ENCODE results near the gene IFNG-AS1. TPM values are rescaled to one million over a fixed set of nuclear protein-coding genes. Genes with fewer than 3 reads are reported as not detected.
A peak's percentile ranks its signal among the peaks of the same experiment; 100 is the strongest.

IFNG-AS1 gene
- total RNA-seq, 1 experiment from 2014 or later = not detected

DNA sequence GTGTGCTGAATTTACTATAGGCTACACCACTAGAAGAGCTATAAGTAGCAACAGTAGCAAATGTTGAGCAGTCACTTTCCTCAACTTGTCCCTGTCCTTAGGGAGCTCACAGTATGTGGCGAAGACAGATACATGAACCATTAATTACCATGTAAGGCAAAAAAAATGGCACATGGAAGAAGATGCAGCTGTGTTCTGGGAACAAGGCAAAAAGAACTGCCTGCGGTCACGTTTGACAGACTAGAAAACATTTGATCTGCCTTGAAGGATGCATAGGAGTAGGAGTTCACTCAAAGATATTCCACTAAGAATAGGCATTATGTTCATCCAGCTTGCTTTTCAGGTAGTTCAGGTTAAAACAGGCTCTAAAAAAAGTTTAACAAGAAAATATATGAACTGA lies 46.5 kb upstream of the IFNG-AS1 start:
- Histone ChIP-seq H3K4me3 (ENCODE audit: low read depth, low read length) (no peak overlapping the region), H3K4me1 (peaks cover 15% of the 10 kb centered on the region), H3K36me3 (ENCODE audit: control insufficient read depth, insufficient read depth, low read length) (no peaks in the 10 kb centered on the region), H3K27me3 (replicated peaks; ENCODE audit: control insufficient read depth, insufficient read depth, low read length) (no peaks in the 10 kb centered on the region; the same call in 1 of the 2 replicates), H3K9me3 (no peaks in the 10 kb centered on the region)
- H3K27ac Mint-ChIP-seq (ENCODE audit: unreplicated experiment) = no peak overlapping the region
- intact Hi-C loops (cut with micrococcal nuclease; ENCODE audit: unreplicated experiment) = loop anchor here (1.0 to 10.0 kb wide), 7 partner anchors 70 to 1856 kb away; no protein-coding TSS in a partner anchor
- CTCF ChIA-PET = interaction anchor here (0.6 to 1.6 kb wide), 6 partner anchors 16 to 1129 kb away, joined by 3 to 25 read pairs (median 5); partner anchors contain the start of gene CAND1
- H3K4me3 Mint-ChIP-seq (ENCODE audit: unreplicated experiment) = no peak overlapping the region
- peaks cover 9% of the 10 kb centered on the region for H3K4me1 Mint-ChIP-seq (ENCODE audit: low read depth, unreplicated experiment)
- POLR2A ChIA-PET = no interaction called here
- no peaks in the 10 kb centered on the region for H3K9me3 Mint-ChIP-seq (ENCODE audit: unreplicated experiment)
- H3K36me3 Mint-ChIP-seq (ENCODE audit: insufficient read depth, unreplicated experiment) = no peaks in the 10 kb centered on the region
- peaks cover 9% of the 10 kb centered on the region for H3K27me3 Mint-ChIP-seq (ENCODE audit: insufficient read depth, unreplicated experiment)
- no TSS peak for BruUV-seq (replicated peaks)
- no peak for DNase-seq
- TF ChIP-seq, protein P1, sequence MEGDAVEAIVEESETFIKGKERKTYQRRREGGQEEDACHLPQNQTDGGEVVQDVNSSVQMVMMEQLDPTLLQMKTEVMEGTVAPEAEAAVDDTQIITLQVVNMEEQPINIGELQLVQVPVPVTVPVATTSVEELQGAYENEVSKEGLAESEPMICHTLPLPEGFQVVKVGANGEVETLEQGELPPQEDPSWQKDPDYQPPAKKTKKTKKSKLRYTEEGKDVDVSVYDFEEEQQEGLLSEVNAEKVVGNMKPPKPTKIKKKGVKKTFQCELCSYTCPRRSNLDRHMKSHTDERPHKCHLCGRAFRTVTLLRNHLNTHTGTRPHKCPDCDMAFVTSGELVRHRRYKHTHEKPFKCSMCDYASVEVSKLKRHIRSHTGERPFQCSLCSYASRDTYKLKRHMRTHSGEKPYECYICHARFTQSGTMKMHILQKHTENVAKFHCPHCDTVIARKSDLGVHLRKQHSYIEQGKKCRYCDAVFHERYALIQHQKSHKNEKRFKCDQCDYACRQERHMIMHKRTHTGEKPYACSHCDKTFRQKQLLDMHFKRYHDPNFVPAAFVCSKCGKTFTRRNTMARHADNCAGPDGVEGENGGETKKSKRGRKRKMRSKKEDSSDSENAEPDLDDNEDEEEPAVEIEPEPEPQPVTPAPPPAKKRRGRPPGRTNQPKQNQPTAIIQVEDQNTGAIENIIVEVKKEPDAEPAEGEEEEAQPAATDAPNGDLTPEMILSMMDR (IDR thresholded peaks at IDR 0.05; ENCODE audit: insufficient read depth in 1 of 2, low read depth in 1 of 2, low read length in 1 of 2, severe bottlenecking in 1 of 2, unreplicated experiment in 1 of 2) = no peak

DNA sequence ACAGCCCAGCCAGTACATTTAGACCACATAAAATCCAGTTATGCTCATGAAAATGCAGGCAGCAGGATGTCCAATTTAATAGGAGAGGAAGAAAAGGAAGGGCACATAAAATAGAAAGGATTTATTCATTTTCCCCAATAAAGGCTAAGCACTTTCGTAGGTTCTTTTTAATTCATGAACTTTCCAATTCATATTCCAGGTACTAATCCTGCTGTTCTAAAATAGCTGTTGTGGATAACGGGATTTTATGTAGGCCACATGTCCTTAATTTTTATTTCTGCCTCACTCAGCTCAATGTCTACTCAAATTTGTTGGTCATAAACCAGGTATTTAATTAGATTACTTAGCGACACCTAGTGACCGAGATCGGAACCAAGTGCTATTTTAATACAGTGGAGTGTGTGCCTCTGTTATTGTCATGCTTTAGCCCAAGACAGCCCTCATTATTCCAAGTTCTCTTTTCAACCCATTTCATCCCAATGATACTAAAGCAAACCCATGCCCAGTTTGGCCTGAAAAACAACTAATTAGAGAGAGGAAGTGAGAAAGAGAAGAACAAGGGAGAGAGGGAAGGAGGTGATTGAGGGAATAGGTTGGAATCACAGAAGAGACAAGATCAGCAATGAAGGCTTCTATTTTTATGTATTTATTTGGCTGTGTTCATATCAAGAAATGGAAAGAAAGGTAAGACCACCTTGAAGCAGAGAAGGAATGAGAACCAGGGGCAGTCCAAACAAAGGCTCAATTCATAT lies 45.9 kb upstream of the IFNG-AS1 start:
- TF ChIP-seq, protein P1 (IDR thresholded peaks at IDR 0.05; ENCODE audit: insufficient read depth in 1 of 2, low read depth in 1 of 2, low read length in 1 of 2, severe bottlenecking in 1 of 2, unreplicated experiment in 1 of 2) = peak; percentile 48 to 58
- H3K9me3 Mint-ChIP-seq (ENCODE audit: unreplicated experiment) = no peaks in the 10 kb centered on the region
- peaks cover 9% of the 10 kb centered on the region for H3K27me3 Mint-ChIP-seq (ENCODE audit: insufficient read depth, unreplicated experiment)
- Histone ChIP-seq H3K27me3 (replicated peaks; ENCODE audit: control insufficient read depth, insufficient read depth, low read length) (no peaks in the 10 kb centered on the region; the same call in 1 of the 2 replicates), H3K36me3 (ENCODE audit: control insufficient read depth, insufficient read depth, low read length) (no peaks in the 10 kb centered on the region), H3K4me3 (ENCODE audit: low read depth, low read length) (no peak overlapping the region), H3K9me3 (no peaks in the 10 kb centered on the region), H3K4me1 (peaks cover 15% of the 10 kb centered on the region)
- no peaks in the 10 kb centered on the region for H3K36me3 Mint-ChIP-seq (ENCODE audit: insufficient read depth, unreplicated experiment)
- no peak overlapping the region for H3K27ac Mint-ChIP-seq (ENCODE audit: unreplicated experiment)
- peaks cover 9% of the 10 kb centered on the region for H3K4me1 Mint-ChIP-seq (ENCODE audit: low read depth, unreplicated experiment)
- intact Hi-C loops (cut with micrococcal nuclease; ENCODE audit: unreplicated experiment) = loop anchor here (1.0 to 10.0 kb wide), 7 partner anchors 71 to 1857 kb away; no protein-coding TSS in a partner anchor
- DNase-seq = peak; percentile 58 to 59
- BruUV-seq (replicated peaks) = no TSS peak
- ChIA-PET CTCF (interaction anchor here (0.6 to 1.6 kb wide), 6 partner anchors 16 to 1128 kb away, joined by 3 to 25 read pairs (median 5); partner anchors contain the start of gene CAND1), POLR2A (no interaction called here)
- no peak overlapping the region for H3K4me3 Mint-ChIP-seq (ENCODE audit: unreplicated experiment)

- H3K4me3 Mint-ChIP-seq (ENCODE audit: unreplicated experiment) = no peak overlapping the region
- intact Hi-C loops (cut with micrococcal nuclease; ENCODE audit: unreplicated experiment) = loop anchor here (5.0 to 10.0 kb wide), 4 partner anchors 72 to 502 kb away; no protein-coding TSS in a partner anchor
- H3K9me3 ChIP-seq = no peaks in the 10 kb centered on the region
Observed at GRCh38 chr12:67944093-67944492, 45.2 kb upstream of the IFNG-AS1 start.

More at GRCh38 chr12:67944093-67944492, 45.2 kb upstream of the IFNG-AS1 start:
- Histone ChIP-seq H3K4me1 (peaks cover 15% of the 10 kb centered on the region), H3K27me3 (replicated peaks; ENCODE audit: control insufficient read depth, insufficient read depth, low read length) (no peaks in the 10 kb centered on the region; the same call in 1 of the 2 replicates), H3K36me3 (ENCODE audit: control insufficient read depth, insufficient read depth, low read length) (no peaks in the 10 kb centered on the region), H3K4me3 (ENCODE audit: low read depth, low read length) (no peak overlapping the region)
- no TSS peak for BruUV-seq (replicated peaks)
- POLR2A ChIA-PET = no interaction called here
- CTCF ChIA-PET = no interaction called here
- DNase-seq = no peak
- Mint-ChIP-seq H3K36me3 (ENCODE audit: insufficient read depth, unreplicated experiment) (no peaks in the 10 kb centered on the region), H3K4me1 (ENCODE audit: low read depth, unreplicated experiment) (peaks cover 9% of the 10 kb centered on the region), H3K27me3 (ENCODE audit: insufficient read depth, unreplicated experiment) (peaks cover 9% of the 10 kb centered on the region), H3K27ac (ENCODE audit: unreplicated experiment) (no peak overlapping the region), H3K9me3 (ENCODE audit: unreplicated experiment) (no peaks in the 10 kb centered on the region)
- TF ChIP-seq, protein P1 (IDR thresholded peaks at IDR 0.05; ENCODE audit: insufficient read depth in 1 of 2, low read depth in 1 of 2, low read length in 1 of 2, severe bottlenecking in 1 of 2, unreplicated experiment in 1 of 2) = no peak
